GM12892 (cell line): ENCODE results near the gene EXOC7.

ENCODE experiments used
- POLR2A ChIP-seq: IDR thresholded peaks from 2 replicates; pipeline ENCODE4 v1.6.1; 2011; ENCODE audit warnings: low read depth, low read length, control low read depth
- POLR2AphosphoS5 ChIP-seq: IDR thresholded peaks from 2 replicates; pipeline ENCODE4 v1.6.1; 2011; ENCODE audit warnings: low read depth, low read length, control low read depth

DNA sequence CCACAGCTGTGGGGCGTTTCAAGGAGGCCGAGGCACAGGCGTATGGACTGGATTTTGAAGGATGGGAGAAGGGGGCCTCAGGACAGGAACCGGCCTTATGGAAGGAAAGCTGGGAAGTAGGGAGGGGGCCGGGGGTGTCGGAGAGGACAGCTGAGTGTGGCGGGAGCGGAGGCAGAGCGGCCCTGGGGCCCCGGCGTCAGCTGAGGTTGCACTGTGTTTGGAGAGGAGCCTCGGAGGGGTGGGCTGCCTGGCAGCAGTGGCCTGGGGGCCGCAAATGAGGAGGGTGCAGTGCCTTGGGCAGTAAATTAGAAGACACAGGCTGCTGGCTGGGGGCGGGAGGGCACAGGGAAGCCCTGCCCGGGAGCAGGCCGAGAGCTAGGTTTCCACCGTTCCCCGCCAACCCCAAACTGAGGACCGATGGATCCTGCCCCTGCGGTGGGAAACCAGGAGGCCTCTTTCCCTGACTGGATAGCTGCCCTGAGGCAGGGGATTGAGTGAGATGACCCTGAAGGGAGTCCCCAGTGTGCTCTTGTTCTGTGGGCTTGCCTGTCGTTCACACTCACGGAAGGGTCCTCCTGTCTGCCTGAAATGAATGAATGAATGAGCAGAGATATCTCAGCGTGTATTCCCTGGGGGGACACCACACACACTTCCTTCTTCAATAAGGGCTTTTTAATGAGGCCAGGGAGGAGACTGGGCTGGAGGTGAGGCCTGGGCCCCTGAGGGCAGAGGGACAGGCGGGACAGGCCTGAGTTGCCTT lies 19.0 kb upstream of the EXOC7 start:
- no peak for TF ChIP-seq POLR2A
- no peak for TF ChIP-seq POLR2AphosphoS5
